SKM-1 (cell line): ENCODE data around the gene MYBPC1.

Source experiments
- DNase-seq: peaks from one replicate; lab custom pipeline; 2025; ENCODE audit not compliant: unreplicated experiment; lab: John Stamatoyannopoulos, UW

Gene MYBPC1

DNA sequence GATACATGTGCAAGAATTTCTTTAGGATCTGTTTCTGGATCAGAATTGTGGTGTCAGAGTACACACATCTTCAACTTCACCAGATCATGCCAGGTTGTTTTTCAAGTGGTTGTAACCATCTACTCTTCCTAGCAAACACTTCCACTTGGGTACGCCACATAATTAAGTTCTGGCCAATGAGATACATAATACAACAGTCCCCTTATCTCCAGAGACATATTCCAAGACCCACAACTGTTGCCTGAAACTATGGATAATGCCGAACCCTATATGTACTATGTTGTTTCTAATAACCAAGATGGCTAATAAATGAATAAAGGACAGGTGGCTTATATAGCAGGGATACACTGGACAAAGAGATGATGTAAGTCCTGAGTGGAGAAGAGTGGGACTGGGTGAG, 100.2 kb downstream of the MYBPC1 start:
- DNase-seq, result no peak

GRCh38 chr12:101695706-101696105, 100.9 kb downstream of the MYBPC1 start:
- DNase-seq, result no peak

DNA sequence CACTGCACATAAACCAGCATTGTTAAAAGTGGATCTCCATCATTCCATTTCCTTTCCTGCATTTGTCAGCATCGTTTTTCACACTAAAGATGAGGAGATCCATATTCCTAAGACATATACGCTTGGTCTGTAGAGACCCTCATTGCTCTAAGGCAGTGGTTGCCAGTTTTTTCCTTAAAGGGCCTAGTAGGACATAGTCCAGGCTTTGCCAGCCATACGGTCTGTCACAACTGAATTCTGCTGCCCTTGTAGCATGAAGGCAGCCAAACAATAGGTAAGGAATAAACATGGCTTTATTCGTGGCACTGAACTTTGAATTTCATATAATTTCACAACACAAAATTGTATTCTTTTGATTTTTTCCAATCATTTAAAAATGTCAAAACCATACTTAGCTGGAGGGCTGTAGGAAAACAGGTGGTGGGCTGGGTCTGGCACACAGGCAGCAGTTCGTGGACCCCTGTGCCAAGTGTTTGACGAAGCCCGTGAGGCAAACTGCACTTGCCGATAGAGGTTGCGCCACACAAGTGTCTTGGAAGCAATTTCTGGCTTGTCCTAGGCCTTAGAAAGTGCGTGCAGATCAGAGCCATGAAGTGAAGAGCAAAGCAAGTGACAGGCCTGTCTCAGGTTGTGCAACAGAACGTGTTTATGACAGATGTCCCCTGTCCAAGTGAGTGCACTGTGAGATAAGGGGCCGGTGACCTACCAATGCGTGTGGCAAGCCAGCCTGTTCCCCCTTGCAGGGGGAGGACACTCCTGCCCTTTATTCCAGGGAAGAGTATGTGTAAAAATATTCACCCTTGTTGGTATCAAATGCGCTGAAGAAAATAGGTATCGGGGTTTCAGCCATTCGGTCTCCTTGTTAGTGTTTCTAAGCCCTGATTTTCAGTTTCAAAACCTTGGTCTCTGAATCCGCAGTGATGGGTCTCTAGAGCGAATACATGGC, 101.8 kb downstream of the MYBPC1 start:
- DNase-seq, result no peak

DNA sequence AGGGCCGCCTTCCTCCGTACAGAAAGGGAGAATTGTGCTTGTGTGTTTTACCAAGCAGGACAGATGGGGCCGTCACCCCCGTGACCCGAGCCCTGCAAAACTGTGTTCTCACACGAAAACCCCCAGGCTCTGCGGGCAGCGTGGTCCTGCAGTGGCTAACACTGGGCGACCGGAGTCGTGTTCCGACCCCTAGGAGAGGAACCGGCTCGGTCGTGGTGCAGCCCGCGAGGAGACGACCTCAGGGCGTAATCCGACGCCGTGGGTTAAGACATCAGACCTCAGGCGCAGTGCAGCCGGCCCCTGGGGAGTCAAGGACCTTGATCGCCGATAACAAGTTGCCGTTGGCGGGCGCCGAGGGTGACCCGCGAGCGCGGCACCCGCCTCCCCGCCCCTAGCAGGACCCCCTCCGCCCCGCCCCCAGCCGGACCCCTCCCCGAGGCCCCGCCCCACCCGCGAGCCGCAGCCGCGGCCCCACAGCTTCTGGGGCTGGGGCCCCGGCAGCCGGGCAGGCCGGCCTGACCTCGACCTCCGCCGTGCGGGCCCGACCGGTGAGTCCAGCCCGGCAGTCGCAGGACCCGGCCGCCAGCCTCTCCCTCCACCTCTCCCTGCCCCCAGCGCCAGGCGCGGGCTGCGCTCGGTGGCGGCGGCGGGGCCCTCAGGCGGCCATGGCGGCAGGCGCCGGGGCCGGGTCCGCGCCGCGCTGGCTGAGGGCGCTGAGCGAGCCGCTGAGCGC, 102.6 kb downstream of the MYBPC1 start, which contains the start of gene CHPT1:
CHPT1 (plus strand) TSS at position 444 of the 733 bp plus-strand sequence; CDS start at position 666, 222 bp downstream.
- DNase-seq, result peak; percentile 4

DNA sequence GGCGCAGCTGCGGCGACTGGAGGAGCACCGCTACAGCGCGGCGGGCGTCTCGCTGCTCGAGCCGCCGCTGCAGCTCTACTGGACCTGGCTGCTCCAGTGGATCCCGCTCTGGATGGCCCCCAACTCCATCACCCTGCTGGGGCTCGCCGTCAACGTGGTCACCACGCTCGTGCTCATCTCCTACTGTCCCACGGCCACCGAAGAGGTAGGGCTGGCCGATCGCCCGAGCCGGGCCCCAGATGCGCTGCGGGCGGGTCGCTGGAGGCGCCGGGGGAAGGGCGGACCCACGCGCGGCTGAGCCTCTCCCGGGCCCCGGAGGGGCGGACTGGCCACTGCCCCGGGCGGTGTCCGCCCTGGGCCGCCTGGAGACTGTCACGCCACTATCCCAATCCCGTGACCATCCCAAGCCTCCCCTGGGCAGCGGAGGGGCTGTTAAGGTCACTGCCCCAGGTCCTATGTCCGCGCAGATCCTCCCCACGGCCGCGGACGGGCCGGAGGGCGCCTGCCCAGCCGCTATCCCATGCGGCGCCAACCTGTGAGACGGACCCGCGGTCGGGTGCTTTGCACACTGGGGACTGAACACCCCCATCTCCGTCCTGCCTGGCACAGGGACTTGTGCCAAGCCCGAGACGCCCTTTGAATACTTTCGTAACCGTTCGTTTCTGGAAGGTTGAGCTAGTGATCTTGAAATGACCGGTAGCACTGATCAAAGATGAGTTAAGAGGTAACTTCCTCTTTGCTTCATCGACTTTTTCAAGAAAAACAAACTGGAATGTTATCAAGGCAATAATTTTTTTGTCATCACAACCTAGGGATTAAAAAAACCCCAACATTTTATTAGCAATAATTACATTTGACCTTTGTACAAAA, 103.4 kb downstream of the MYBPC1 start:
- DNase-seq, result peak; percentile 16

DNA sequence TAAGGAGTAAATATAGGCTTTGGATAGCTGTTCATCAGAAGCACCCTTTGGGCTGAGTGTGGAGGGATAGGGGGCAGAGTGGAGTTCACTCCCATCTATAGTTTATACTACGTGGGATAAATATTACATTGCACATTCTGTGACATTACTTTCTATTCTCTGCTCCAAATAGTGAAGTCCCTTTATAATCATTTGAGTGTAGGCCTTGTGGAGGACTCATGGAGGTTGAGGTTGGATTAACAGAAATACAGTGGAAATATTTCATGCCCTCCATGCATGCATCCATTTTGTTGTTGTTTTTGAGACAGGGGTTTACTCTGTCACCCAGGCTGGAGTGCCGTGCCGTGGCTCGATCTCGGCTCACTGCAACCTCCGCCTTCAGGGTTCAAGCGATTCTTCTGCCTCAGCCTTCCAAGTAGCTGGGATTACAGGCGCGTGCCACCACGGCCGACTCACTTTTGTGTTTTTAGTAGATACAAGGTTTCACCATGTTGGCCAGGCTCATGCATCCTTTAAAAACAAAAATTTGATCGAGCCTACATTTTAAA, 104.1 kb downstream of the MYBPC1 start:
- DNase-seq, result no peak

GRCh38 chr12:101700299-101700820, 105.6 kb downstream of the MYBPC1 start:
- no peak for DNase-seq

DNA sequence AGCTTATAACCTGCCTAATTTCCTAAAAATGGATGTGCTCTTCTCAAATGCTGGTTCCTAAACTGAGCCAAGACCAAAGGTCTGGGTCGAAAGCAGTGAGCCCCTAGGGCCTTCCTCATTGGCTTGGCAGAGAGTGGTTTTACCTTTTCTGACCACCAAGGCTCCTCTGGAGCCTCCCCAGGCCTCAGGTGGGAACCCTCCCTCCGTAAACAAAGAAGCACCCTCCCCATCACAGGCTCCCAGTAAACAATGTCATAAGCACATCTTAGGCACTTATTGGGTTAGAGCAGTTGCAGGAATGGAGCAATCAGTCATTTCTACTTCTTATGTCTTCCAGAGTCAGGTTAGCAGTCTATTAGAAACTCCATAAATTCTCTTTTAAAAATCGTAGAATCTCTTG, 108.7 kb downstream of the MYBPC1 start:
- no peak for DNase-seq

DNA sequence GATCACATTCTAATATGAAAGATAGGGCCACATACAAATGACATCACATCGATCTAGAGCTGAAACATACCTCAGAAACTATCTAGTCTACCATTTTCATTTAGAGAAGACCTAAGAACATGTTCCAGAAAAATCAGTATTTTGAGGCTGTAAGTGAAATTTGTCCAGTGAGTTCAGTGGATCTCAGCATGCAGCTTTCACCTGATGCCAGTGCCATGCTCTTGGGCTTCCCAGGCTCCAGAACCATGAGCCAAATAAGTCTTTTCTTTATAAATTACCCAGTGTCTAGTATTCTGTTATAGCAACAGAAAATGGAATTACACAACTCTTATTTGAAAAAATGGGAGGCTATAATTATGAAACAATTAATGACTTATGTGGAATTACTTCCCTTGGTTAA, 111.6 kb downstream of the MYBPC1 start:
- DNase-seq, result no peak

GRCh38 chr12:101707131-101707782, 112.5 kb downstream of the MYBPC1 start:
- DNase-seq, result no peak

GRCh38 chr12:101710288-101710687, 115.5 kb downstream of the MYBPC1 start:
- DNase-seq, result no peak

DNA sequence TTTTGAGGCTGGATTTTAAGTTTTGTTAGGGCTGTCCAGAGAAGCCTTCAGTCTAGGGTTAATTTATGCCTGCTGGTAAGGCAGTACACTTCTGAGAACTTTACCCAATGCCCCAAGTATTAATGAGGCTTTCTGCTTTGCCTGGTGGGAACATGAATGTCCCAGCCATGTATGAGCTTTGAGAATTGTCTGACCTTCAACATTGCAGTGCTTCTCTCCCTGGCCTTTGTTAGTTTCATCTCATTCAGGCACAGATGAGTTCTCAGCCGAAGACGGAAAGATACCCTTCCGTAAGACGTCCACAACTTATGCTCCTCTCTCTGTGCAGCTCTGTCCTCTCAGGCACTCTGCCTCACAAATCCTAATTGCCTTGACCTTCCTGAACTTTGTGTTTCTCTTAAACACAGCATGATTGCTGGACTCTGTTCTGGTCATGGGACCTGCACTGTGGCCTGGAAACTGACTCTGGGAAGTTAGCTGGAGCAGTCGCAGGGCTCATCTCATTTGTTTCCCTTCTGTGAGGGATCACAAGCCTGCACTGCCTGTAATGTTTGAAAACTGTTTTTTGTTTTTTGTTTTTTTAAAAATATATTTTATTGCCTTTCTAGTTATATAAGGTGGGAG, 118.4 kb downstream of the MYBPC1 start:
- DNase-seq, result no peak

DNA sequence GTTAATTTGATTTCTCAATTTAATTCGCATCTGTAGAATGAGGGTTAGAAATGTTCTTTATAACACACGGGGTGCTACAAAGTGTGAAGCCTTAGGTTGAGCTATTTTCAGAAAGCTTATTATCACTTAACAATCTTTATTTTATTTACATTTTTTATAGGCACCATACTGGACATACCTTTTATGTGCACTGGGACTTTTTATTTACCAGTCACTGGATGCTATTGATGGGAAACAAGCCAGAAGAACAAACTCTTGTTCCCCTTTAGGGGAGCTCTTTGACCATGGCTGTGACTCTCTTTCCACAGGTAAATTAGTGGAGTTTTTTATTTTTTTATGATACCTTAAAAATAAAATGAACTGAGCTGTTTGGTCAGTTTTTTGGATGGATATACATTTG, 119.2 kb downstream of the MYBPC1 start:
- no peak for DNase-seq

DNA sequence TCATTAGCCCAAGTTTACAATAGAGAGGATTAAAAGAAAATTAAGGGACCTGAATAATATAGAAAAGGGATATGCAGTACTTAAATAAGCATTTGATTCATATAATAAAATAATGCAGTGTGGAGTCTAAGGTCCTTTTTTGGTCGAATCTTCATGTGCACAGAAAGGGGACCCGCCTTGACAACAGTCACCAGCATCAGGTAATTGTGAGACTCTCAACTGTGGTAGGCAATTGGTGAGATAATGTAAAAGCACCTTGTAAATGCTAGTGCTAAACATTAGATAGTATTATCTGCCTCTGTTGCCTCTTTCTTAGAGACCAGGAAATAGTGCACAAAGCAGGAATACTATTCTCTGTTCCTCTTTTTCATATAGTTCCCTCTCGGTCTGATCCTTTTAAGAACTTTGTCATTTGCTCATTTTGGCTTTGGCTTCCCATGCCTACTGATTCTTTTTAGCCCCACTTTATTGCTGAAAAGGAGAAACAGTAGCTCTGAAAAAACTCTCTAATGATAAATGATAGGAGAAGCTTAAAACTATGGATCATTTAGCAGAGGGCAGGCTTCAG, 120.2 kb downstream of the MYBPC1 start:
- DNase-seq, result peak; percentile 17

- no peak for DNase-seq
Observed at GRCh38 chr12:101719566-101719965, 124.8 kb downstream of the MYBPC1 start.

- DNase-seq, result no peak
Observed at GRCh38 chr12:101720118-101720517, 125.3 kb downstream of the MYBPC1 start.

DNA sequence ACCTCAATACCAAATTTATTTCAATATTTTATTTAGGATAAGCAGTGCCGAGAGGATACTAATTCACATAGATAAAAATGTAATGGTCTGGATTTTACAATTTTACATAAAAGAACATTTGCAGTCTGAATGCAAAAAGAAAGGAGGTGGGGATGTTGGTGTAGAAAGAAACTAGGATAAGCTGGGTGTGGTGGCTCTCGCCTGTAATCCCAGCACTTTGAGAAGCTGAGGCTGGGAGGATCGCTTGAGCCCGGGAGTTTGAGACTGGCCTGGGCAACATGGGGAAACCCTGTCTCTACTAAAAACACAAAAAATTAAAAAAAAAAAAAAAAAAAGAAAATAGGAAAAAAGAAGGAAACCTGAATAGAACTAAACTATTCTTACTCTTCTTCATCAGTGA, 127.6 kb downstream of the MYBPC1 start:
- no peak for DNase-seq

DNA sequence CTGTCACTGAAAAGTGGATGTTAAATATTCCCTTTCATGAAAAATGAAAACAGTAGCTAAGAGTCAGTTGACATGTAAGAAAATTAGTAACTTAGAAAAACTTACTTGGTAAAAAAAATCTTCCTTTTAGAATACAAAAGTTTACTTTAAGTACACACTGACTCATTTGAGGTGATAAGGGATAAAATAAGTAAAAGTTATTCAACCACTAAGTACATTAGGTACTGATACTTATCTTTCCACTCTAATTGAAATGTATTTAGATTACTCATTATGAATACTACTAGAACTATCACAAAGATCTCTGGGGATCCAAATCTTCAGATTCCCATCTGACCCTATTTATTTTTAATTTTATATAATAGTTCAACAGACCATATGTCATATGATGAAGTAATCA, 132.3 kb downstream of the MYBPC1 start:
- DNase-seq, result no peak

DNA sequence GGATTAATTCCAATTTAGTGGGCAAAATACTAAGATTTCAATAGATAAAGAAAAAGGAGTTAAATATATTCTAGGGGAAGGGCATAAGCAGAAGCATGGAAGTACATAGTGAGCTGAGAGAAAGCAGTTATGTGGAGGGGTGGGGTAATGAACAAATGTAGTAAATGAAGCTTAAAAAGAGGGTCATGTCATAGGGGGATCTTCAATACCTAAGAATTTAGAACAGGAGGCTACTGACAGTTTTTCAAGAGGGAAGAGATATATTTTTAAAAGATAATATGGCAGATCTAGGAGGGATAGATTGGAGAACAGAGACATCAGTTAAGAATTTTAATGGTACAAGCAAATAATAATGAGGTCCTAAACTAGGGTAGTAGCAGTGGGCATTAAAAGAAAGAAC, 135.1 kb downstream of the MYBPC1 start:
- no peak for DNase-seq
